Keratinocyte (primary cell): ENCODE results near the gene USP9X.
"Not testable (repeated sequence)": the region's sequence is repeated elsewhere in the genome, so short reads cannot be mapped to it uniquely, and the experiment has no call there.

Experiments used
- CTCF ChIP-seq, 3 experiments: IDR thresholded peaks in 1 of 3; conservative IDR thresholded peaks in 1 of 3; optimal IDR thresholded peaks in 1 of 3; 2 replicates in 2 of 3; 3 replicates in 1 of 3; pipeline versions ENCODE3 to v1.5.1; 2011; ENCODE audit warnings: low read length in 3 of 3, mild to moderate bottlenecking in 3 of 3, moderate library complexity in 2 of 3, control low read depth in 1 of 3, inconsistent platforms in 1 of 3; ENCODE audit not compliant: insufficient read depth in 2 of 3; ENCODE audit errors: extremely low read depth in 1 of 3
- EZH2 ChIP-seq: IDR thresholded peaks from one replicate; pipeline ENCODE4 v1.6.1; 2012; ENCODE audit warnings: inconsistent platforms, mild to moderate bottlenecking, low read length, moderate library complexity

GRCh38 chrX:41063276-41063675 is 22.0 kb upstream of the USP9X start:
- TF ChIP-seq CTCF (optimal IDR thresholded peaks at IDR 0.05 in 1 of 3, IDR thresholded peaks at IDR 0.05 in 1 of 3, conservative IDR thresholded peaks at IDR 0.05 in 1 of 3; ENCODE audit: extremely low read depth in 1 of 3, insufficient read depth in 2 of 3, low read length in 3 of 3); EZH2: not testable (repeated sequence)
